ENCODE results near the gene DDX59. TPM values are rescaled to one million over a fixed set of nuclear protein-coding genes. Genes with fewer than 3 reads are reported as not detected.
"Not testable (repeated sequence)": the region's sequence is repeated elsewhere in the genome, so short reads cannot be mapped to it uniquely, and the experiment has no call there.

The DDX59 gene
- polyA plus RNA-seq, 5 donors, result 24.8 to 39.2 (median 32.1) TPM

DNA sequence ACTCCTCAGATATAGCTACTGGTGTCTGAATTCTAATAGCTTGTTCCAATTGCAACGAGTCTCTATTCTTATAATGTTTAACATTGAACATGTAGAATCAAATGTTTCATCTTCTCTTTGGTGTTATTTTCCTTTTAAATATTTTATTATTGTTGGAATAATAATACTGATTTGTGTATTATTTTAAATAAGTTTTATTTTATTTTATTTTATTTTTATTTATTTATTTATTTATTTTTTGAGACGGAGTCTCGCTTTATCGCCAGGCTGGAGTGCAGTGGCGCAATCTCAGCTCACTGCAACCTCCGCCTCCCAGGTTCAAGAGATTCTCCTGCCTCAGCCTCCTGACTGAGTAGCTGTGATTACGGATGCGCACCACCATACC lies 39.2 kb downstream of the DDX59 start:
- DNase-seq, result not testable (repeated sequence)

DNA sequence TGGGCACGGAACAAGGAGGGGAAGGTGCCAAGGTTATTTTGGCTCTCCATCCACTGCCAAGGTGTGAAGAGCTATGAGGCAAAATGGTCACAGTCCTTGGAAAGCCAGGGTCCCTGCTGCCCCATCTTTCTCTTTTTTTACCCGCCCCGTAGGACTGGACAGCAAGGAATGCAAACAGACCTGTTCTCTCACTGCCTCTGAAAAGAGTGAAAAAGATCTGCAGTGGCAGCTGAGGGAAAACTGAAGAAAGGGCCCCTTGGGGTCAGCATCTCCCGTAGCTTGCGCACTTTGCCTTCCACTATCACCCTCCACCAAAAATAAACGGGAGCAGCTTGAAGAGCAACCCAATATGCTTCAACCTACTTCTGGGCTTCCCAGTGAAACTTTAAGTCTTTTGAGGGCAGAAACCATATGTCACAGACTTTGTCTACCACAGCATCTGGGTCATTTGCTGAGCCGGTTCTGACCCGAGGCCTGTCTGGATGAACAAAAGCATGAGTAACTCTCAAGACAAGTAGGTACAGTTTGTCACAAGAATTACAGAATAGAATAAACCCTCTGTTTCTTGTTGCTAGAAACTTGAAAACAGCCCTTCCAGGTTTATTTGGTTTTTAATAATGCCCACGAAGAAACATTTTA lies 39.7 kb downstream of the DDX59 start:
- DNase-seq, result no peak

DNA sequence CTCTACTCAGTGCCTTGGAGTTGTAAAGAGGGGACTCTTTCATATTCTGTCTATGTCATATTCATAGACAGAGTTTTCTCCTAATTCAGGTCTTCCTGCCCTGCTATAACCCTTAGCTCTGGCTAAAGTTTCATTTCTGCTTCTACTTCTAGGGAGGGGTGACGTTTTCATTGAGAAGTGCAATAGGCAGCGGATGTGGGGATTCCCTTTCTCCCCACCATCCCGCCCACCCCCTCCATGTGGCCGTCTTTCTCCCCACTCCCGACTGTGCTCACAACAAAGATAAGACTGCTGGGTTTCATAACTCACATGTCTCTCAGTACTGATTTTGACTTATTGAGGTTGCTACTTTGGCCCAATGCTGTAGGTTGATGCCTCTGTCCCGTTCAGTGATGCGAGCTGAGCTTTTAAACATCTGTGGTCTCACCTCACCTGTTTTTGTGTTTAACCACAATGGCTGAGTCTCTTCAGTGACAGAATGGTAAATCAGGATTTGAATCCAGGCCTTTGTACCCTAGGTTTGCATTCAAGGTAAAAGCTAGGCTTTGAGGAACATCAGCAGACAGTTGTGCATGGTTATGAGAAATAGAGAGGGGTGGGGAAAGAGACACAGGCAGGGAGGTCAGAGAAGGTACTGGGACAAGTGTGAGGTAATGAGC lies 41.4 kb downstream of the DDX59 start:
- no peak for DNase-seq

DNA sequence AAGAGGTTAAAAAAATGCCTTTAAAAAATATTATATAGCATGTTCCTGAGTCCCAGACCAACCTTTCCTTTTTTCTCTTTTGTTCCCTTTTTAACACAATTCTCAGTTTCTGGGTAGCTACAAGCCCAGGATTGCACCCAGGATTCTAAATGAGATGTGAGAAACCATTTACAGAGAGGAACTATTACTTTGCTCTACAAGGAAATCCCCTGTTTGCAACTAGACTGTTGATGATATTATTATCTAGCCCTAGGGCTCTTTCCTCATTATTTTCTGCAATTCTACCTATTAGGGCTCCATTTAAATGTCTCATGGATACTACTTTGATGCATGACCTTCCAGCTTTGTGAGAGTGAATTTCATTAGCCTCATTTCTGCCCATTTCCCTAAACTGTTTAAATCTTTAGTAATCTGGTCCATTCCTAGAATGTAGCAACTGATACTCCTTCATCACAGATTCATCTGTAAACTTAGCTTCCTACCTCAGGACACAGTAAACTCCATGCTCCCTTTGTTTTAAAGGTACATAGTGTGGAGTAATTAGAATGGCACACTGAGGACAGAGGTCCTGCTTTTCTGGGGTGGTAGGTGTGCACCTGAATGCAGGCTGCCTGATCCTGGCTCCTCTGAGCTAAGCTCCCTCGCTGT lies 42.0 kb downstream of the DDX59 start:
- DNase-seq, result no peak

DNA sequence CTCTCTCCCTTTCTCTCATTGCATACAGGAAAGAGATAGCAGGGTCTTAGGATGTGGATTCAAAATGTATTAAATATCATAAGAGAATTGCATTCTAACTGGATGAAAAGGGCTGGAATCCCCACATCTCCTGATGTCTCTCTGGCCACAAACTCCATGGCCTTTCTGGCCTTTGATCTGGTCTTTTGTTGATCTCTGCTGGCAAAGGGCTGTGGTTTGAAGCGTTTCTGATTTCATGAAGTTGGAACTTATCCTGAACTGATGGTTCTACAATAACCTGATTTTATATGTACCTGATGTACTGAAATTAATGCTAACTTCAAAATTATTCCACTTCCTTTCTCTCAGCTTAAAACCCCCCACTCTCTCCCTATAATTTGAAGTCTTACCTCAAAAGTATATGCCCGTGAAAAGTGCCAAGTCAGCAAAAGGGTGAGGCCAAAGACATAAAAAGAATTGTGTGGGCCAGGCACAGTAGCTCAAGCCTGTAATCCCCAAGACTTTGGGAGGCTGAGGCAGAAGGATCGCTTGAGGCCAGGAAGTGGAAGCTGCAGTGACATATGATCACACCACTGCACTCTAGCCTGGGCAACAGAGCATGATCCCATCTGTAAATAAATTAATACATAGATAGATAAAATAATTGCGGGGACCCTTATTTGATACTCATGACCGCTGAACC lies 42.7 kb downstream of the DDX59 start:
- DNase-seq, result no peak

GRCh38 chr1:200625381-200625824 lies 44.3 kb downstream of the DDX59 start:
- no peak for DNase-seq

DNA sequence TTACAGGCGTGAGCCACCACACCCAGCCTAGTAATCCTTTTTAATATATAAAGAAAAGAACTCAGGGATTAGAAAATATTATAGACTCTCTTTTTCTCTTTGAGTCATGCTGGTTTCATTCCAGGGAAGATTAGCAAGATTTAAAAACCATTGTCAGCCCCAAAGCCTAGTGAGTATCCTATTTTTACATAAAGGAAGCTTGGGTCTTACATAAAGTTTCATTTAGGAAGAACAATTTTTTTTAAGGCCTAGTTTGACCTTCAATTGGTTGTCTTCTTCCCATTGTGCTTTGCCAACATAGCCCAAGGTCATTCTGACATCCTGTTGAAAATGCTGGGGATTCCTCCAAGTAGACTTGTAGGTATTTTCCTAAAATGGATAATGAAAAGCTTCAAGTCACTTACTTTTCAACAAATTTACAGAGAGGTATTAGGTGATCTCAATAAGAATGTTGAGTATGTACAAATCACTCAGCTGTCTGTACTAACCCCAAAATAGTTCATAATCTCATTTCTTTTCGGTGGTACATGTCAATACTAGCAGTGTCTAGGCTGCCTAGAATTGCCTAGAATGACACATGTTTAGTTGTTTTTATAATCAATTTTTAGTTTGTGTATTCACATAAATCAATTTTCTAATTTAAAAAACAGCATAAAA lies 44.9 kb downstream of the DDX59 start:
- DNase-seq, result no peak

GRCh38 chr1:200620273-200621131 lies 49.2 kb downstream of the DDX59 start, which contains the start of gene KIF14:
KIF14 (minus strand) TSS chr1:200620751; CDS start chr1:200618723, 2,028 bp downstream.
- DNase-seq, result peak; percentile 89 to 93

DNA sequence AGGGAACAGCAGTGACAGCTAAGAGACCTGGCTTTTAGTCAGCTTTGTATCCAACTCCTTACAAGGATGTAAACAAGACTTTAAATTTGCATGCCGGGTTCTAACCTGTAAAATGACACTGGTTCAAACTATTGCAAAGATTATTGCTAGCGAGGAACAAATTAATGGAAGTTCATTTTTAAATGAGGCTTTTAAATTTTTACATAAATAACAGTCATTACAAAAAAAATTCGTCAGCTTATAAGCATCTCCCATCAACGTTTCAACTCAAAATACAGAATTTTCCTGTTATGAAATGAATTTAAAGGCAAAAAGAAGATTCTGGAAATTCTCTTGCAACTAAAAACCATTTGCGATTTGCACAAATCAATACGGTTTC lies 49.8 kb downstream of the DDX59 start:
- DNase-seq, result no peak

GRCh38 chr1:200610846-200611245 lies 58.9 kb downstream of the DDX59 start:
- DNase-seq, result no peak

DNA sequence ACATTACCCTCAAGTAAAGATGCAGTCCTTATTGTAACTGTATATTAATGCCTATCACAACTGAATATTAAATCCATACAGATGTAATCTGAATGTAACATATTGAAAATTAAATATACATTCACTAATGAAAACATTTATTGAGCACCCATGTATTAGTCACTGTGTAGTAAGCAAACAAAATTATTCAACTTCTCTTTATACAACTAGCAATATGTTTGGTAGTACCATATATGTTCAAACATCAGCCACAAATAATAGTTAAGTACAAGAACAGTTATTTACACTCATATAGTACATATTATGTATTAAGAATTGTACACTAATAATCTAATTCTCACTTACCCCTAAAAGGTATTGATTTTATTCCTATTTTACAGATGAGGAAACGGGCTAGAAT lies 67.1 kb downstream of the DDX59 start:
- no peak for DNase-seq

Other genes with a start within 250 kb of the DDX59 start
- 10 to 100 TPM in 1 of 5 donors, 1 to 10 TPM in 4; 3.4 to 15.6 (median 7.8) TPM for gene KIF14, start 49.2 kb downstream of the DDX59 start, polyA plus RNA-seq (ENCODE audit: insufficient read depth in 1 of 5, insufficient read length in 5 of 5, low replicate concordance in 1 of 5)
- 10 to 100 TPM; 31.2 to 59.7 (median 50.9) TPM for gene CAMSAP2, start 69.0 kb upstream of the DDX59 start, polyA plus RNA-seq (ENCODE audit: insufficient read depth in 1 of 5, insufficient read length in 5 of 5, low replicate concordance in 1 of 5)
- gene GPR25, start 203.1 kb upstream of the DDX59 start, polyA plus RNA-seq (ENCODE audit: insufficient read depth in 1 of 5, insufficient read length in 5 of 5, low replicate concordance in 1 of 5), result not detected
- 10 to 100 TPM; 16.8 to 25.7 (median 20.8) TPM for gene INAVA, start 225.0 kb upstream of the DDX59 start, polyA plus RNA-seq (ENCODE audit: insufficient read depth in 1 of 5, insufficient read length in 5 of 5, low replicate concordance in 1 of 5)

Measured in right lung (tissue), 5 donors.